IMR-90 (cell line): Measurements from ENCODE around the gene CAPN6. TPM values are rescaled to one million over a fixed set of nuclear protein-coding genes. Genes with fewer than 3 reads are reported as not detected.

Experiments
- ATAC-seq: fragments of 200-7000 bp; cut with Tn5 transposase; 2 replicates; pipeline ENCODE4 v1.9.1; 2020; ENCODE audit warnings: low read depth, mild to moderate bottlenecking, moderate library complexity
- BruUV-seq: library from RNA; stranded (reverse); fragments of 400-500 nt; replicated peaks from 2 replicates; lab custom pipeline; 2021; lab: Mats Ljungman, UMichigan
- CTCF ChIA-PET: fragments of 300-600 bp; formaldehyde crosslinking; extraction: SDS; loops from one replicate; lab custom pipeline; 2021; ENCODE audit warnings: antibody characterized with exemption; lab: Yijun Ruan, JAX
- POLR2A ChIA-PET: fragments of 300-600 bp; sonication (Branson Sonifier 250); formaldehyde crosslinking; loops from one replicate; lab custom pipeline; 2022; ENCODE audit warnings: antibody characterized with exemption; ENCODE audit not compliant: unreplicated experiment; lab: Charles Lee
- DNase-seq: peaks from one replicate; pipeline ENCODE4 v3.0.0; 2013
- H2AFZ ChIP-seq: replicated peaks from 2 replicates; pipeline ENCODE3; 2013; ENCODE audit warnings: low read length, mild to moderate bottlenecking; ENCODE audit not compliant: poor library complexity
- H2AK5ac ChIP-seq: 2 replicates; pipeline ENCODE4 v1.6.1; 2013; ENCODE audit warnings: low read depth, low read length, inconsistent platforms
- H2AK9ac ChIP-seq: replicated peaks from 2 replicates; pipeline ENCODE3; 2013; ENCODE audit warnings: mild to moderate bottlenecking, low read depth, low read length, moderate library complexity; ENCODE audit not compliant: poor library complexity
- H2BK120ac ChIP-seq: 2 replicates; pipeline ENCODE4 v1.6.1; 2013; ENCODE audit warnings: low read depth, low read length, inconsistent platforms
- H2BK15ac ChIP-seq: 3 replicates; pipeline ENCODE4 v1.6.1; 2013; ENCODE audit warnings: low read depth, low read length, inconsistent platforms
- H2BK20ac ChIP-seq: 2 replicates; pipeline ENCODE4 v1.6.1; 2013; ENCODE audit warnings: low read depth, mild to moderate bottlenecking, inconsistent platforms, low read length, moderate library complexity
- H2BK5ac ChIP-seq: 2 replicates; pipeline ENCODE4 v1.6.1; 2013; ENCODE audit warnings: mild to moderate bottlenecking, low read depth, low read length, inconsistent platforms; ENCODE audit not compliant: poor library complexity, severe bottlenecking
- H3K14ac ChIP-seq: replicated peaks from 2 replicates; pipeline ENCODE4 v1.6.1; 2013; ENCODE audit warnings: low read depth, low read length, inconsistent platforms
- H3K18ac ChIP-seq: 2 replicates; pipeline ENCODE4 v1.6.1; 2013; ENCODE audit warnings: low read depth, low read length, control low read depth
- H3K23ac ChIP-seq: 2 replicates; pipeline ENCODE4 v1.6.1; 2013; ENCODE audit warnings: low read depth, low read length, inconsistent platforms
- H3K27ac ChIP-seq: 2 replicates; pipeline ENCODE4 v1.5.1; 2013; ENCODE audit warnings: mild to moderate bottlenecking, control low read depth, low read length; ENCODE audit not compliant: insufficient read depth
- H3K27me3 ChIP-seq: 2 replicates; pipeline ENCODE4 v1.6.1; 2013; ENCODE audit warnings: low read length; ENCODE audit not compliant: control insufficient read depth, insufficient read depth
- H3K36me3 ChIP-seq: 2 replicates; pipeline ENCODE4 v1.6.1; 2013; ENCODE audit warnings: low read length, mixed read lengths; ENCODE audit not compliant: control insufficient read depth, insufficient read depth
- H3K4ac ChIP-seq: 2 replicates; pipeline ENCODE4 v1.6.1; 2013; ENCODE audit warnings: low read depth, low read length, inconsistent platforms
- H3K4me1 ChIP-seq: 2 replicates; pipeline ENCODE4 v1.6.1; 2013; ENCODE audit warnings: low read length, mixed read lengths; ENCODE audit not compliant: control insufficient read depth, insufficient read depth
- H3K4me2 ChIP-seq: 2 replicates; pipeline ENCODE4 v1.6.1; 2013; ENCODE audit warnings: low read depth, mild to moderate bottlenecking, control low read depth, low read length, moderate library complexity
- H3K4me3 ChIP-seq: 2 replicates; pipeline ENCODE4 v1.5.1; 2013; ENCODE audit warnings: low read depth, mild to moderate bottlenecking, control low read depth, low read length, moderate library complexity; ENCODE audit not compliant: insufficient read depth
- H3K56ac ChIP-seq: 2 replicates; pipeline ENCODE4 v1.6.1; 2013; ENCODE audit warnings: low read length, inconsistent platforms; ENCODE audit not compliant: insufficient read depth; ENCODE audit errors: extremely low read depth
- H3K79me1 ChIP-seq, 2 experiments: 2 replicates each; pipeline ENCODE4 v1.6.1; 2013; ENCODE audit warnings: low read length in 2 of 2, inconsistent platforms in 1 of 2, low read depth in 1 of 2
- H3K9ac ChIP-seq: 2 replicates; pipeline ENCODE4 v1.6.1; 2013; ENCODE audit warnings: low read depth, low read length, control low read depth
- H3K9me1 ChIP-seq: 2 replicates; pipeline ENCODE4 v1.6.1; 2013; ENCODE audit warnings: low read length, inconsistent platforms; ENCODE audit not compliant: insufficient read depth
- H3K9me3 ChIP-seq: 2 replicates; pipeline ENCODE4 v1.6.1; 2013; ENCODE audit warnings: low read length; ENCODE audit not compliant: control insufficient read depth, insufficient read depth
- H4K20me1 ChIP-seq: 2 replicates; pipeline ENCODE4 v1.6.1; 2013; ENCODE audit warnings: low read length, inconsistent platforms; ENCODE audit not compliant: insufficient read depth
- H4K5ac ChIP-seq: 2 replicates; pipeline ENCODE4 v1.6.1; 2013; ENCODE audit warnings: mild to moderate bottlenecking, low read depth, low read length, control low read depth
- H4K8ac ChIP-seq, 2 experiments: 2 replicates each; pipeline ENCODE4 v1.6.1; 2013; ENCODE audit warnings: low read depth in 2 of 2, low read length in 2 of 2, control low read depth in 1 of 2, inconsistent platforms in 1 of 2
- H4K91ac ChIP-seq: 2 replicates; pipeline ENCODE4 v1.6.1; 2013; ENCODE audit warnings: low read depth, low read length, inconsistent platforms; ENCODE audit not compliant: insufficient read depth
- MXI1 ChIP-seq: IDR thresholded peaks from 2 replicates; pipeline ENCODE4 v1.6.1; 2012; ENCODE audit warnings: low read depth, mild to moderate bottlenecking, low read length, moderate library complexity, borderline replicate concordance
- SMC3 ChIP-seq: fragments of 150-350 bp; IDR thresholded peaks from 2 replicates; pipeline ENCODE4 v1.6.1; 2016; ENCODE audit warnings: low read depth, mild to moderate bottlenecking, antibody characterized with exemption, low read length, moderate library complexity
- WGBS, 2 experiments: methylation state at CpG; one replicate each; pipeline versions ENCODE4 v1.1.5 to v1.1.7; 2013; ENCODE audit warnings: missing lambda C conversion rate in 2 of 2; ENCODE audit not compliant: insufficient read length in 1 of 2; ENCODE audit errors: extremely low coverage in 2 of 2; 5-methylcytosine and 5-hydroxymethylcytosine counted together
- dilution Hi-C: fragments of 300-500 bp; cut with HindIII; formaldehyde crosslinking; loops from one replicate; pipeline ENCODE4 v1.14.3; 2018; ENCODE audit warnings: low sequenced_read_pairs; ENCODE audit not compliant: unreplicated experiment
- in situ Hi-C: fragments of 300-500 bp; cut with MboI; formaldehyde crosslinking; loops from 3 replicates; pipeline ENCODE4 v1.14.3; 2019; ENCODE audit warnings: low sequenced_read_pairs, inconsistent platforms, mixed read lengths
- intact Hi-C: fragments of 100-400 bp; cut with micrococcal nuclease; formaldehyde crosslinking; loops from 2 replicates; pipeline ENCODE4 v1.10.0; 2022
- polyA plus RNA-seq, 3 experiments: library from polyadenylated mRNA; depleted of rRNA; stranded (reverse); fragments of >200 nt; gene quantifications; 2 replicates each; pipeline ENCODE4 v1.2.3, GENCODE V29; 2012; ENCODE audit warnings: low replicate concordance in 1 of 3
- total RNA-seq: library from RNA; depleted of rRNA; stranded (reverse); fragments of >200 nt; gene quantifications from 2 replicates; pipeline ENCODE4 v1.2.3, GENCODE V29; 2012
- TF ChIP-seq, protein P1 (sequence below): fragments of 150-350 bp; IDR thresholded peaks from 2 replicates; pipeline ENCODE4 v1.6.1; 2016; ENCODE audit warnings: low read depth, mild to moderate bottlenecking, low read length, moderate library complexity, borderline replicate concordance

Gene CAPN6
- total and polyA plus RNA-seq, 2 of the 4 experiments (the other 2 are of a cell fraction) = not detected

DNA sequence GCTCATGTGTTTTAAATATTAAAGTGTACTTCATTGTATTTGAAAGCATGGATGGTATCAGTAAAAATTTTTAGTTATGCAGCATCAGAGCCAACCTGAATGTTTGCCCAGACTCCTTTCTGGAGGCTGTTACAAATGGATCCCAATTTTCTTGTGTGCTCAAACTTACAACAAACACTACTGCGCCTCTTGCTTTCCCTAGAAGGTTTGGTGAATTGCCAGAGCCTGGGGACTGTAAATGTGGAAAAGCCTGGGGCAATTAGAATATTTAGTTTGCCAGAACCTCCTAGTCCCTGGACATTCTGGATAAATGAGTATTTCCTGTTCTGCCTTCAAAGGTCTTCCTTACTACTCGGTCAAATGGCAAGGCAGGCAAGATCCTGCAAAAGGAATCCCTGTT lies 4.8 kb downstream of the CAPN6 start:
- TF ChIP-seq, protein P1, sequence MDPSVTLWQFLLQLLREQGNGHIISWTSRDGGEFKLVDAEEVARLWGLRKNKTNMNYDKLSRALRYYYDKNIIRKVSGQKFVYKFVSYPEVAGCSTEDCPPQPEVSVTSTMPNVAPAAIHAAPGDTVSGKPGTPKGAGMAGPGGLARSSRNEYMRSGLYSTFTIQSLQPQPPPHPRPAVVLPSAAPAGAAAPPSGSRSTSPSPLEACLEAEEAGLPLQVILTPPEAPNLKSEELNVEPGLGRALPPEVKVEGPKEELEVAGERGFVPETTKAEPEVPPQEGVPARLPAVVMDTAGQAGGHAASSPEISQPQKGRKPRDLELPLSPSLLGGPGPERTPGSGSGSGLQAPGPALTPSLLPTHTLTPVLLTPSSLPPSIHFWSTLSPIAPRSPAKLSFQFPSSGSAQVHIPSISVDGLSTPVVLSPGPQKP = no peak
- TF ChIP-seq MXI1 (no peak), SMC3 (no peak)
- ChIA-PET POLR2A (no interaction called here), CTCF (no interaction called here)
- Histone ChIP-seq H3K9me3 (no peaks in the 10 kb centered on the region), H3K18ac (no peak overlapping the region), H2AK5ac (no peak overlapping the region), H3K56ac (no peak overlapping the region), H3K4me1 (no peaks in the 10 kb centered on the region), H3K27me3 (peaks cover 12% of the 10 kb centered on the region), H2BK5ac (no peak overlapping the region), H3K4ac (no peak overlapping the region), H2BK20ac (no peak overlapping the region), H2BK15ac (no peak overlapping the region), H2BK120ac (no peak overlapping the region), H4K8ac (no peak overlapping the region), H3K36me3 (no peaks in the 10 kb centered on the region), H3K4me2 (no peak overlapping the region), H3K14ac (no peak overlapping the region), H3K4me3 (no peak overlapping the region), H4K5ac (no peak overlapping the region), H2AK9ac (no peak overlapping the region), H3K9me1 (no peaks in the 10 kb centered on the region), H3K27ac (no peak overlapping the region), H3K9ac (no peak overlapping the region), H4K91ac (no peak overlapping the region), H2AFZ (no peak overlapping the region), H3K79me1 (no peaks in the 10 kb centered on the region), H4K20me1 (no peaks in the 10 kb centered on the region), H3K23ac (no peak overlapping the region)
- in situ Hi-C loops = no loop called here
- ATAC-seq (no peak), DNase-seq (no peak)
- intact Hi-C loops = no loop called here
- no CpG with 5 or more reads among the region's 2 CpGs for WGBS, 2 experiments
- no TSS peak for BruUV-seq
- dilution Hi-C loops = no loop called here
